ENCODE measurements around the gene PROKR1. TPM values are rescaled to one million over a fixed set of nuclear protein-coding genes. Genes with fewer than 3 reads are reported as not detected.

The PROKR1 gene
- total RNA-seq, 1 donor from 2014 or later = 1.8 TPM

GRCh38 chr2:68603059-68603458 is 40.3 kb upstream of the PROKR1 start:
- no peaks in the 10 kb centered on the region for H3K36me3 Mint-ChIP-seq
- H4K20me1 ChIP-seq (ENCODE audit: low read depth) = no peaks in the 10 kb centered on the region
- no peak for TF ChIP-seq EZH2 (IDR thresholded peaks at IDR 0.05)
- H3K9me3 ChIP-seq (ENCODE audit: low read depth) = peaks cover 14% of the 10 kb centered on the region
- no peak overlapping the region for H2AFZ ChIP-seq (replicated peaks)
- no peak overlapping the region for H3K4me2 ChIP-seq
- no peaks in the 10 kb centered on the region for H3K79me2 ChIP-seq (ENCODE audit: low read depth)
- no peaks in the 10 kb centered on the region for H3F3A ChIP-seq (ENCODE audit: low read depth)
- no peaks in the 10 kb centered on the region for H3K27me3 ChIP-seq
- no peaks in the 10 kb centered on the region for H3K27me3 Mint-ChIP-seq (ENCODE audit: insufficient read depth, low read depth)
- H3K4me1 ChIP-seq = no peaks in the 10 kb centered on the region
- H3K4me1 Mint-ChIP-seq = no peaks in the 10 kb centered on the region
- H3K4me3 Mint-ChIP-seq = no peak overlapping the region
- H3K9me3 Mint-ChIP-seq = peaks cover 40% of the 10 kb centered on the region
- no peak for DNase-seq (ENCODE audit: low spot score)
- H3K36me3 ChIP-seq = no peaks in the 10 kb centered on the region
- H3K4me3 ChIP-seq = no peak overlapping the region
- no peak overlapping the region for H3K27ac Mint-ChIP-seq
- H3K27ac ChIP-seq = no peak overlapping the region
- no peak overlapping the region for H3K9ac ChIP-seq

GRCh38 chr2:68604077-68604476 is 39.3 kb upstream of the PROKR1 start:
- TF ChIP-seq, protein P1, sequence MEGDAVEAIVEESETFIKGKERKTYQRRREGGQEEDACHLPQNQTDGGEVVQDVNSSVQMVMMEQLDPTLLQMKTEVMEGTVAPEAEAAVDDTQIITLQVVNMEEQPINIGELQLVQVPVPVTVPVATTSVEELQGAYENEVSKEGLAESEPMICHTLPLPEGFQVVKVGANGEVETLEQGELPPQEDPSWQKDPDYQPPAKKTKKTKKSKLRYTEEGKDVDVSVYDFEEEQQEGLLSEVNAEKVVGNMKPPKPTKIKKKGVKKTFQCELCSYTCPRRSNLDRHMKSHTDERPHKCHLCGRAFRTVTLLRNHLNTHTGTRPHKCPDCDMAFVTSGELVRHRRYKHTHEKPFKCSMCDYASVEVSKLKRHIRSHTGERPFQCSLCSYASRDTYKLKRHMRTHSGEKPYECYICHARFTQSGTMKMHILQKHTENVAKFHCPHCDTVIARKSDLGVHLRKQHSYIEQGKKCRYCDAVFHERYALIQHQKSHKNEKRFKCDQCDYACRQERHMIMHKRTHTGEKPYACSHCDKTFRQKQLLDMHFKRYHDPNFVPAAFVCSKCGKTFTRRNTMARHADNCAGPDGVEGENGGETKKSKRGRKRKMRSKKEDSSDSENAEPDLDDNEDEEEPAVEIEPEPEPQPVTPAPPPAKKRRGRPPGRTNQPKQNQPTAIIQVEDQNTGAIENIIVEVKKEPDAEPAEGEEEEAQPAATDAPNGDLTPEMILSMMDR (IDR thresholded peaks at IDR 0.05) = no peak
- TF ChIP-seq EZH2phosphoT487 (IDR thresholded peaks at IDR 0.05) = no peak
- no peak for TF ChIP-seq EZH2 (IDR thresholded peaks at IDR 0.05)
- Mint-ChIP-seq H3K36me3 (no peaks in the 10 kb centered on the region), H3K27me3 (ENCODE audit: insufficient read depth, low read depth) (no peaks in the 10 kb centered on the region), H3K9me3 (peaks cover 40% of the 10 kb centered on the region), H3K4me3 (no peak overlapping the region), H3K4me1 (no peaks in the 10 kb centered on the region), H3K27ac (no peak overlapping the region)
- H3K9ac ChIP-seq = no peak overlapping the region
- no peak overlapping the region for H3K4me3 ChIP-seq
- no peaks in the 10 kb centered on the region for H3F3A ChIP-seq (ENCODE audit: low read depth)
- no peaks in the 10 kb centered on the region for H3K27me3 ChIP-seq
- no peaks in the 10 kb centered on the region for H3K4me1 ChIP-seq
- H3K79me2 ChIP-seq (ENCODE audit: low read depth) = no peaks in the 10 kb centered on the region
- no peaks in the 10 kb centered on the region for H4K20me1 ChIP-seq (ENCODE audit: low read depth)
- no peak overlapping the region for H2AFZ ChIP-seq (replicated peaks)
- H3K9me3 ChIP-seq (ENCODE audit: low read depth) = peaks cover 14% of the 10 kb centered on the region
- H3K4me2 ChIP-seq = no peak overlapping the region
- H3K27ac ChIP-seq = no peak overlapping the region
- DNase-seq (ENCODE audit: low spot score) = no peak
- no peaks in the 10 kb centered on the region for H3K36me3 ChIP-seq

DNA sequence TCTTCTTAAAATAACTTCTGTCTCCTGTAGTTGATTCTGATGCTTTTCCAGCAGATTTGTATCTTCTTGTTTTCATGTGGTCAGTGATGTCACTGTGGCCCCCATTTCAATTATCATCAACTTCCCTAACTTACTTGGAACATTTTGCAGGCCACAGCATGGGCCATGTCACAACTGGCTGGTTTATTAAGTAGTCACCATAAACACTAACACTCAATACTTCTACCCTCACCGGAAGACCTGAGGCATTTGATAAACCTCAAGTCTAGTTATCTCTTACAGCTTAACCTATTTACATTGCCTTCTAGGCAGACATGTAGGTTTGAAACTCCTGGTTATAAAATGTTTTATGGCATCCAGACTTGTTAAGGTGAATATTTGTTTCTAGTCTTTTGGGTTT is 37.4 kb upstream of the PROKR1 start:
- no peaks in the 10 kb centered on the region for H3K4me1 ChIP-seq

DNA sequence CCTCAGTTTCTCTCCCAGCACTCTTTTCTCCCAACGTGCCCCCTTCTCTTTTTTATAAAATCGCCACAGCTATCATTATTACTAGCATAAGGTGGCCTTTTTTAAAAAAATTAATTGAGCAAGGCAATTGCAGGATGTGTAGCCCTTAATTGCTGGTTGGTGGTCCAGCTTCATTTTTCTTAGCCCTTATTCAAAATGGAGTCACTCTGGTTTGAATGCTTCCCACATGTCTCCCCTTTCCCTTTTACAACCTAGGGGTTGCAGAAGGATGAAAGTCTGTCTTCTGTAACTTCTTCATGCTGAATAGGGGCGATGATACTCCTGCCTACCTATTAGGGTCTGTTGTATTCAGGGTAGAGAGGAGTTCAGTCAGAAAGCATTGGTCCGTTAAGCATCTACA is 36.6 kb upstream of the PROKR1 start:
- H3F3A ChIP-seq (ENCODE audit: low read depth) = no peaks in the 10 kb centered on the region
- DNase-seq (ENCODE audit: low spot score) = no peak
- Mint-ChIP-seq H3K36me3 (no peaks in the 10 kb centered on the region), H3K27ac (no peak overlapping the region), H3K4me1 (no peaks in the 10 kb centered on the region), H3K9me3 (peaks cover 33% of the 10 kb centered on the region), H3K4me3 (no peak overlapping the region), H3K27me3 (ENCODE audit: insufficient read depth, low read depth) (no peaks in the 10 kb centered on the region)
- H3K4me3 ChIP-seq = no peak overlapping the region
- no peaks in the 10 kb centered on the region for H3K27me3 ChIP-seq
- H4K20me1 ChIP-seq (ENCODE audit: low read depth) = no peaks in the 10 kb centered on the region
- H3K9ac ChIP-seq = no peak overlapping the region
- H3K79me2 ChIP-seq (ENCODE audit: low read depth) = no peaks in the 10 kb centered on the region
- no peak overlapping the region for H3K27ac ChIP-seq
- H3K4me1 ChIP-seq = no peaks in the 10 kb centered on the region
- peaks cover 11% of the 10 kb centered on the region for H3K9me3 ChIP-seq (ENCODE audit: low read depth)
- no peak overlapping the region for H2AFZ ChIP-seq (replicated peaks)
- TF ChIP-seq, protein P1 (IDR thresholded peaks at IDR 0.05) = no peak
- TF ChIP-seq EZH2phosphoT487 (IDR thresholded peaks at IDR 0.05) = no peak
- no peak for TF ChIP-seq EZH2 (IDR thresholded peaks at IDR 0.05)
- no peak overlapping the region for H3K4me2 ChIP-seq
- no peaks in the 10 kb centered on the region for H3K36me3 ChIP-seq

More for the DNA sequence above, 37.4 kb upstream of the PROKR1 start:
- no peaks in the 10 kb centered on the region for H3K27me3 ChIP-seq
- no peak overlapping the region for H3K9ac ChIP-seq
- H3K4me2 ChIP-seq = no peak overlapping the region
- TF ChIP-seq, protein P1 (IDR thresholded peaks at IDR 0.05) = no peak
- TF ChIP-seq EZH2 (IDR thresholded peaks at IDR 0.05) = no peak
- no peak for TF ChIP-seq EZH2phosphoT487 (IDR thresholded peaks at IDR 0.05)
- no peak overlapping the region for H3K27ac Mint-ChIP-seq
- no peak overlapping the region for H2AFZ ChIP-seq (replicated peaks)
- H3K36me3 Mint-ChIP-seq = no peaks in the 10 kb centered on the region
- H3K9me3 Mint-ChIP-seq = peaks cover 39% of the 10 kb centered on the region
- no peaks in the 10 kb centered on the region for H4K20me1 ChIP-seq (ENCODE audit: low read depth)
- H3F3A ChIP-seq (ENCODE audit: low read depth) = no peaks in the 10 kb centered on the region
- no peak overlapping the region for H3K4me3 Mint-ChIP-seq
- no peak for DNase-seq (ENCODE audit: low spot score)
- no peaks in the 10 kb centered on the region for H3K27me3 Mint-ChIP-seq (ENCODE audit: insufficient read depth, low read depth)
- no peaks in the 10 kb centered on the region for H3K4me1 Mint-ChIP-seq
- no peaks in the 10 kb centered on the region for H3K36me3 ChIP-seq
- peaks cover 11% of the 10 kb centered on the region for H3K9me3 ChIP-seq (ENCODE audit: low read depth)
- no peaks in the 10 kb centered on the region for H3K79me2 ChIP-seq (ENCODE audit: low read depth)
- no peak overlapping the region for H3K27ac ChIP-seq
- H3K4me3 ChIP-seq = no peak overlapping the region
